Stimulated activated CD4-positive, alpha-beta T cell treated with anti-CD3 and anti-CD28 coated beads, TNF-alpha, amount 100 ng/mL, for 1 hour (primary cell): ENCODE data around the gene SMIM1.
A peak's percentile ranks its signal among the peaks of the same experiment; 100 is the strongest.

Source experiments
- DNase-seq, 3 donors: peaks; one replicate each; pipeline ENCODE4 v3.0.0-alpha.2; 2020; ENCODE audit warnings: low read depth in 3 of 3, low spot score in 1 of 3

Gene SMIM1, protein sequence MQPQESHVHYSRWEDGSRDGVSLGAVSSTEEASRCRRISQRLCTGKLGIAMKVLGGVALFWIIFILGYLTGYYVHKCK

DNA sequence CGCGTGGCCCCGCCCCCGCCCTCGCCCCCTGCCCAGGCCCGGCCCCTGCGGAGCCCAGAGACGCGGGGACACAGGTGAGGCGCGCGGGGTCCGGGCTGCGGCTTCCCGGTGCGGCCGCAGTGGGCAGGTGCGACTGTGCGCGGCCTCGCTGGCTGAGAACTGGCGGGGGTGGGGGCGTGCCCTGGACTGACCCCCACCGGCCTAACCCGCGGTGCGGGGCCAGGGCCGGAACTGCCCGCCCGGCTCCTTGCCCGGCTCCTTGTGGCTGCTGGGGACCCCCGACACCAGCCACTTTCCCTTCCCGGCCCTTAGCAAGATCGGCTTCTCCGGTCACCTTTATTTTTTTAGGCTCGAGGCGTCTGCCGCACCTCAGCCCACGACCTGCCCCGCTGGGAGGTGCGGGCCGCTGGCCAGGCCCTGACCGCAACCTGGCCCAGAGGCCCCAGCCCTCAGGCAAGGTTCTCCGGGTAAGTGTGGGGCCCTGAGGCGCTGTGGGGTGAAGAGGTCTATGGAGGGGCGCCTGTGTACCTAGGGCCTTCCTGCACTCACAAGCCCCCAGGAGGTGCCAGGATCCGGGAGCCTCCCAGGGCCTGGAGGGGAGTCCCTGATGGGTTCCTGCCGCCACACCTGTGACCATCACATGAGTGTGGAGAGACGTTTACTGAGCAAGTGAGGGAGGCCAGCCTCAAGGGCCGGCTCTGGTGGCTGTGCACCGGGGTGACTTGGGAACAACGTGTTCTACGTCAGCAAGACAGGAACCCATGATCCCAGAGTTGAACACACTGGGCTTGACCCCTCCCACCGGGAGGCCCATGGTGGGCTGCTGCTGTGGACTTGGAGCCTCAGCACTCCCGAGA lies at the start of gene SMIM1:
Gene SMIM1, plus strand, starts transcription at position 35 of the 857 bp plus-strand sequence. CDS start 2,625 bp downstream, outside the sequence.
- no peak for DNase-seq

DNA sequence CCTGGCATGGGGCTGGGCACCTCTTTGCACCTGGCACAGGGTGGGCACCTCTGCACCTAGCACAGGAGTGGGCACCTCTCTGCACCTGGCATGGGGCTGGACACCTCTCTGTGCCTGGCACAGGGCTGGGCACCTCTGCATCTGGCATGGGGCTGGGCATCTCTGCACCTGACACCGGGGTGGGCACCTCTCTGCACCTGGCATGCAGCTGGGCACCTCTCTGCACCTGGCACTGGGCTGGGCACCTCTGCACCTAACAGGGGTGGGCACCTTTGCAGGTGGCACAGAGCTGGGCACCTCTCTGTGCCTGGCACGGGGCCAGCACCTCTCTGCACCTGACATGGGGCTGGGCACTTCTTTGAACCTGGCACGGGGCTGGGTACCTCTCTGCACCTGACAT lies 49.7 kb upstream of the SMIM1 start:
- DNase-seq = no peak

DNA sequence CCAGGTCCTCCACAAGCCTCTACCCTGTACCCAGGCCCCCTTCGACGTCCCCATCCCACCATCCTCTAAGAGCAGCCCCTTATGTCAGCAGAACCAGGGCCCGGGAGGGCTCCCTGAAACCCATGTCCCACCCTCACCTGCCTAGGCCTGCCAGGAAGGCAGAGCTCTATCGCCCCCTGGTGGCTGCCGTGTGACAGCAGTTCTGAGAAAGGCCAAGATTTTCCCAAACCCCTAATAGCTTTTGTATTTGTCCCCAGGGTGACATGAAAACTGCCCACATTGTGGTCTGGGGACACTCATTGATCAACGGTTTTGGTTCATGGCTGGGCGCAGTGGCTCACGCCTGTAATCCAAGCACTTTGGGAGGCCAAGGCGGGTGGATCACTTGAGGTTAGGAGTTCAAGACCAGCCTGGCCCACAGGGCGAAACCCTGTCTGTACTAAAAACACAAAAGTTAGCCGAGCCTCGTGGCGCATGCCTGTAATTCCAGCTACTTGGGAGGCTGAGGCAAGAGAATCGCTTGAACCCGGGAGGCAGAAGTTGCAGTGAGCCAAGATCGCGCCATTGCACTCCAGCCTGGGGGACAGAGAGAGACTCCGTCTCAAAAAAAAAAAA lies 48.0 kb upstream of the SMIM1 start:
- DNase-seq = peak; percentile 49 to 78 (median 51)

DNA sequence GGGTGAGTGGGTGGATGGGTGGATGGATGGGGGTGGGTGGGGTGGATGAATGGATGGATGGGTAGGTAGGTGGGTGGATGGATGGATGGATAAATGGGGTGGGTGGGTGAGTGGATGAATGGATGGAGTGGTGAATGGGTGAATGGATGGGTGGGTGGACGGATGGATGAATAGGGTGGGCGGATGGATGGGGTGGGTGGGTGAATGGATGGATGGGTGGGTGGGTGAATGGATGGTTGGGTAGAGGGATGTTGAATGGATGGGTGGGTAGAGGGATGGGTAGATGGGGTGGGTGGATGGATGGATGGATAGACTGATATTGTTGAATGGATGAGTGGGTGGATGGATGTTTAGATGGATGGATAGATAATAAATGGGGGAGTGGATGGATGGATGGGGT lies 47.2 kb upstream of the SMIM1 start:
- DNase-seq = no peak

DNA sequence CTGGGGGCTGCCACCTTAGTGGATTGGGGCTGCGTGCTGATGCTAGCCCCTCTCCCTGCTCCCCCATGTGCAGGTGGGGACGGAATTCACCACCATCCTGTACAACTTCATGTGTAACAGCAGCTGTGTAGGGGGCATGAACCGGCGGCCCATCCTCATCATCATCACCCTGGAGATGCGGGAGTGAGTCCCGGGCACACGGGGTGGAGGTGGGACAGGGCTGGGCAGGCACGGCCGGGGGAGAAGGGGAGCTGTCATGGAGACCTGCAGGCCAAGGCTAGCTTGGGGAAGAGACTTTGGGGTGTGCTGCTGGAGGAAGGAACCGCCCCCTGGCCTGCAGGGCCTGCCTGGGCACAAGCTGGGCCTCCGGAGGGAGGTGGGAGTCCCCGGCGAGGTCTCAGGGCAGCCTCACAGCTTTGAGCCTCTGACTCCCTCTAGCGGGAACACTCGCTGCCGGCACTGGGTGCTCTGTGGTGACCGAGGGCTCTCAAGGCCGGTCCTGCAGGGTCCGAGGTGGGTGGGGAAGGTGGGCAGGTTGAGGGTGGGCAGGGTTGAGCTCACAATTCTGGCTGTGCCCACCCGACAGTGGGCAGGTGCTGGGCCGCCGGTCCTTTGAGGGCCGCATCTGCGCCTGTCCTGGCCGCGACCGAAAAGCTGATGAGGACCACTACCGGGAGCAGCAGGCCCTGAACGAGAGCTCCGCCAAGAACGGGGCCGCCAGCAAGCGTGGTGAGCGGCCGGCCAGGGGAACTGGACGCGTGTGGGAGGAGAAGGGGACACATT lies 45.3 kb upstream of the SMIM1 start:
- no peak for DNase-seq

DNA sequence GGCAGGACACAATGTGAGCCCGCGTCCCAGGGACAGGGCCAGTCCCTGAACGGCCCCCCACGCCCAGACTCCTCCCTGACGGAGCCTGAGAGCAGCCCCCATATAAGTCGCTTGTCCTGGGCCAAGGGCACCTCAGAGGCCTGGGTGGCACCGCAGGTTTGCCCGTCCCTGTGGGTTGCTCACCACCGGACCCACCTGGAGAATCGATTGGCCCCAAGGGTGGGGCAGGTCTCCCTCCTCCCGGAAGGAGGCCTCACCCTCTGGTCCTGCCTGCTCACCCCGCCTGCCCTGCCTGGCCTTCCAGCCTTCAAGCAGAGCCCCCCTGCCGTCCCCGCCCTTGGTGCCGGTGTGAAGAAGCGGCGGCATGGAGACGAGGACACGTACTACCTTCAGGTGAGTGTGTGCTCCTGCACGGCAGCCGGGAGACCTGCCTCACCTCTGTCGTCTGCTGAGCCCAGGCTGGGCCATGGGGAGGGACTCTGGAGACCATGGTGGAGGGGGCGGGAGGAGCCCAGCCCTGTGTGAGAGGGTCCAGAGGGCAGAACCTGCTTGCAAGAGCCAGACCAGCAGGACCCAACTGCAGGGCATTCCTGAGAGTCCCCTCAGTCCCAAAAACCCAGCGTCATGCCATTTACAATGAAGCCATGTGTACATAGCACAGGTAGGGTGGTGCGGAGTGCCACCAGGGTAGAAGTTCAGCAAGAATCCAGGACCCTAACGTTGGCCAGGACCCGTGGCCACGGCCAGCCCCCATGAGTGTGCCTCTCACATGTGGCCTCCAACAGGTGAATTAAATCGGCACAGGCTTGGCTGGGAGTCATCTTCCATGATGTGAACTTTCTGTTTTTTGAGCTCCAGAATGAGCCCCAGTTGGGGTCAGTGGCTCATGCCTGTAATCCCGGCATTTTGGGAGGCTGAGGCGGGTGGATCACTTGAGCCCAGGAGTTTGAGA lies 44.4 kb upstream of the SMIM1 start:
- no peak for DNase-seq

DNA sequence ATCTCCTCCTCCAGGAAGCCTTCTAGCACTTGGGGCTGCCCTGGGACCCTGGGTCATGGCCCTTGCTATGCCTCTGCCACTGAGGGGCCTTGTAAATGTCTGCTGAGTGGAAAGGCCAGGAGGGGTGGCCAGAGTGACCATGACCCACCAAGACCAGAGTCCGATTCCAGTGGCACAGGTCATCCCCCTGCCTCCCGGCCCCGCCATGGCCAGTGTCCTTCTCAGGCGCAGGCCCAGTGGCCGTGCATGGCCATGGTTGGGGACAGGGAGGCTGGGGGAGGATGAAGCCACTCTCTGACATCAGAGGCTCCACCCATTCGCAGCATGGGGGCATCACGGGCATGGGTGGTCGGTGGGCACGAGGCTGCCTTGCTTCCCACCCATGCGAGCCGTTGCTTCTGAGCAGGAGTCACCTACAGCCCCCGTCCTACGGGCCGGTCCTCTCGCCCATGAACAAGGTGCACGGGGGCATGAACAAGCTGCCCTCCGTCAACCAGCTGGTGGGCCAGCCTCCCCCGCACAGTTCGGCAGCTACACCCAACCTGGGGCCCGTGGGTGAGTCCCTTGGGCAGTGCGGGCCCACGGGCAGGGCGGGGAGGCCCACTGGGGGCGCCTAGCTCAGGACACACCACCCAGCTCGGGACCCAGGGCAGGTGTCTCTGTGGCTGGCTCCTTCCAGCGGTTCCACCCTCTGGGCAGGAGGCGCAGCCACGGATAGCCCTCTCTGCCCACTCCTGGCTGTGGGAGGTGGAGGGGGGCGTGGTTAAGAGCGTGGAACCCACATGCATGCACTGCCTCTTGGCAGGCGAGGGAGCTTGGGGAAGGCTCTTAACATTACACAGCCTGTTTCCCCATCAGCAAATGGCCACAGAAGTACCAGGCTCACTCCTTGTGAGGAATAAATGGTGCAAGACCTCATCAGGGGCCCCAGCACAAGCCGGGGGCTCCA lies 42.7 kb upstream of the SMIM1 start:
- DNase-seq = no peak

DNA sequence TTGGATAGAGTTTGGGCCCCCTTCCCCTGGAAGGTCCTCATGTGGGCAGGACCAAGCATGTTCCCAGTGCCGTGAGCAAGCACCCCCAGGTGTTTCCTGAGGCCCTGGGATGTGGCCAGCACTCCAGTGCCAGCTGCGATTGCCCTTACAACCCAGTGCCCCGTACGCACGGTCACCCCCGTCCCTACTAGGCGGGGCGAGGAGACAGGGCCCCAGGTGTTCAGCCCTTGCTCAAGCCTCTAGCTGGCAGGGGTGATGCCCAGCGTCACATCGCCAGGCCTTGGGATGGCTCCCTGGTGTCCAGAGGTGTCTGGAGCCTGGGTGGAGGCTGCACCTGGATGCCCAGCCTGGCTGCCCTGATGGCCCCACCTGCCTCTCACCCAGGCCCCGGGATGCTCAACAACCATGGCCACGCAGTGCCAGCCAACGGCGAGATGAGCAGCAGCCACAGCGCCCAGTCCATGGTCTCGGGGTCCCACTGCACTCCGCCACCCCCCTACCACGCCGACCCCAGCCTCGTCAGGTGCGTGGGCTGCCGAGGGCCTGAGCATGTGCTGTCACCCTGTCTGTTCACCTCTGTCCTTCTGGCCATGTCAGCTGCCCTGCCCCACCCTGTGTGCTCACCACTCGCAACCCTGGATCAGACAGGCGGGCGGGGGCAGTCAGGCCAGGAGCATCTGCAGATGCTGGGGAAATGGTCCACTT lies 41.9 kb upstream of the SMIM1 start:
- no peak for DNase-seq

DNA sequence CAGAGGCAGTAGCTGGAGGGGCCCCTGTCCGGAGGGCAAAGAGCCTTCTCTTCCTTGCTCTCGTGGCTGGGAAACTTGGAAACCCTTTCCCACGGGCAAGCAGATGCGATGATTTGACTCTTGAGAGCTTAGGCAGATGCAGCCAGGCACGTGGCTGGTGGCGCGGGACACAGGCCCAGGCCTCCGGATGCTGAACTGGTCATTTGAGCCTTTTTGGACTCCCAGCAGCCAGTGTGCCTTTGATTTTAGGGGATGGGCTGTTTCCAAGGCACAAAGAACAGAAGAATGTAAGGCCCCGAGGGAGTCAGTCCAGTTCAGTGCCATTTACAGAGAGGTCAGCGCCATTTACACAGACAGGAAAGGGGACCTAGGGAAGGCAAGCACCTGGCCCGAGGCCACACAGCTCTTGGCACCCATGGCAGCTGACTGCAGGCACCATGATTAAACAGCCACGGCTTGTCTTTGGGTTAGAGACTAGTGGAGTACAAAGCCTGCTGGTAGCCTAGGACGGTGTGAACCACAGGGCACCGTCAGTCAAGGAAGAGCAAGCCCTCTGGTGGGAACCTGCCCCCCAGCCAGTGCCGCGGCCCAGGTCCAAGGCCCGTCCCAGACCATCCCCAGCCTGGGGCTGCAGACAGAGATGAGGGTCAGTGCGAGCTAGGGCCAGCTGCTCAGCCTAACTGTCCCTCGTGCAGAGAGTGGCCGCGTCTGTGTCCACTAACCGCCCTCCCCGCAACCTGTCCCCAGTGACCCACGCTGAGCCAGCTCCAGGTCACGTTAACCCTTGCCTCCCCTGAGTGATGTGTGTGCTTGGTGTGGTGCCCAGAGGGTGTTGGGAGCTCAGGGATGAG lies 40.7 kb upstream of the SMIM1 start:
- no peak for DNase-seq

DNA sequence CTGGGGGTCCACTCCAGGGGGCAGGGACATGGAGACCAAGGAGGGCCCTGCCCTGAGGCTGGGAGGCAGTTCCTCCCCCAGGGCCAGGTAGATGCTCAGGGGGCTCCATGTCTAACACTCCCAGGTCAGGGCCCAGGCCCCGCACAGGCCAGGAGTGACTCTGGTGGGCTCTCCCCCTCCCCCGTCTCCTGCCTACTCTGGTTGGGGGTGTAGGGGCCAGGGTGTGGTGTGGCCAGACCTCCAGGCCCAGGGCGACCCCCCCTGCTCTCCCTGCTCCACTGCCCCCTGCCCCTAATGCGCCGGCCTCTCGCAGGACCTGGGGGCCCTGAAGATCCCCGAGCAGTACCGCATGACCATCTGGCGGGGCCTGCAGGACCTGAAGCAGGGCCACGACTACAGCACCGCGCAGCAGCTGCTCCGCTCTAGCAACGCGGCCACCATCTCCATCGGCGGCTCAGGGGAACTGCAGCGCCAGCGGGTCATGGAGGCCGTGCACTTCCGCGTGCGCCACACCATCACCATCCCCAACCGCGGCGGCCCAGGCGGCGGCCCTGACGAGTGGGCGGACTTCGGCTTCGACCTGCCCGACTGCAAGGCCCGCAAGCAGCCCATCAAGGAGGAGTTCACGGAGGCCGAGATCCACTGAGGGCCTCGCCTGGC lies 40.0 kb upstream of the SMIM1 start:
- DNase-seq = no peak

DNA sequence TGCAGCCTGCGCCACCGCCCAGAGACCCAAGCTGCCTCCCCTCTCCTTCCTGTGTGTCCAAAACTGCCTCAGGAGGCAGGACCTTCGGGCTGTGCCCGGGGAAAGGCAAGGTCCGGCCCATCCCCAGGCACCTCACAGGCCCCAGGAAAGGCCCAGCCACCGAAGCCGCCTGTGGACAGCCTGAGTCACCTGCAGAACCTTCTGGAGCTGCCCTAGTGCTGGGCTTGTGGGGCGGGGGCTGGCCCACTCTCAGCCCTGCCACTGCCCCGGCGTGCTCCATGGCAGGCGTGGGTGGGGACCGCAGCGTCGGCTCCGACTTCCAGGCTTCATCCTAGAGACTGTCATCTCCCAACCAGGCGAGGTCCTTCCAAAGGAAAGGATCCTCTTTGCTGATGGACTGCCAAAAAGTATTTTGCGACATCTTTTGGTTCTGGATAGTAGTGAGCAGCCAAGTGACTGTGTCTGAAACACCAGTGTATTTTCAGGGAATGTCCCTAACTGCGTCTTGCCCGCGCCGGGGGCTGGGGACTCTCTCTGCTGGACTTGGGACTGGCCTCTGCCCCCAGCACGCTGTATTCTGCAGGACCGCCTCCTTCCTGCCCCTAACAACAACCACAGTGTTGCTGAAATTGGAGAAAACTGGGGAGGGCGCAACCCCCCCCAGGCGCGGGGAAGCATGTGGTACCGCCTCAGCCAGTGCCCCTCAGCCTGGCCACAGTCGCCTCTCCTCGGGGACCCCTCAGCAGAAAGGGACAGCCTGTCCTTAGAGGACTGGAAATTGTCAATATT lies 39.3 kb upstream of the SMIM1 start:
- no peak for DNase-seq

DNA sequence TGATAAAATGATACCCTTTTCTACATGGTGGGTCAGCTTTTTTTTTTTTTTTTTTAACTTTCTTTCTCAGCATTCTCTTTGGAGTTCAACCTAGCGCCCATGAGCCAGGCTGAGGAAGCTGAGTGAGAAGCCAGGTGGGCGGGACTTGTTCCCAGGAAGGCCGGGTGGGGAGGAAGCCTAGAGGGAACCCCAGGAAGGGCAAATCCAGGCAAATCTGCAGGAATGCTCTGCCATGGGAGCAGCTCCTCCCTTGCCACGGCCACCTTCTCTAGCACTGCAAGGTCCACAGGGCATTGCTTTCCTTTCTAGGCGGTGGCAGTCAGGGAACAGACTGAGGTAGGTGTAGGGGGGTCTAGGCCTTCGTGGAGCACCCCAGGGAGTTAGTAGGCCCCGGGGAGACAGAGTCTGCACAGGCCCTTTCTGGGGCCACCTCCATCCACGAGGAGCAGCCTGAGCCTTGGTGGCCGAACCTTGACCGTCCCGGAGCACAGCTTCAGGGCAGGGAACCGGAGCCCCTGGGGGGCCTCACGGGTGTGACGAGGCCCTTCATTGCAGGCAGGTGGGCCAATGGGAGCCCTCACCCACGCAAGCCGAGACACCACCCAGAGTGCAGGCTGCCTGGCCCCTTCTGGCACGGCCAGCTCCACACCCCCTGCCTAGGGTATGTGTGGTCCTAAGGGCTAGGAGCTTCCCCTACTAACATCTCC lies 38.5 kb upstream of the SMIM1 start:
- DNase-seq = no peak

DNA sequence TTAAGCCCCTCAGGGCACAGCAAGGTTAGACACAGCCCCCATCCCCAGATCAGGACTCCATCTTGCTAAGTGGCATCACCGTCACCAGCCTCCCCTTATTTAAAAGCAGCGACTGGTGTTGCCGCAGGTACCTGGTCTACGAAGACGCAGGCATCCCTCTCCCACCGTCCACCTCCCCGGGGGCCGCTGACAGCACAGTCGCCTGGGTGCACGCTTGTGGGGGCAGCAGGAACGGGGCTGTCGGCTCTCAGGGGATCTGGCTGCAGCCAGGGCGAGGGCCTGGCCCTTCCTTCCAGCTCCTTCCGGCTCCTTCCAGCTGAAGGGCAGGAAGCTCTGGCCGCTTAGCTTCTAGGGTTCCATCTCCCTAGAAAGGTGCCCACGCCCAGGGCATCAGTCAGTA lies 37.9 kb upstream of the SMIM1 start:
- no peak for DNase-seq

DNA sequence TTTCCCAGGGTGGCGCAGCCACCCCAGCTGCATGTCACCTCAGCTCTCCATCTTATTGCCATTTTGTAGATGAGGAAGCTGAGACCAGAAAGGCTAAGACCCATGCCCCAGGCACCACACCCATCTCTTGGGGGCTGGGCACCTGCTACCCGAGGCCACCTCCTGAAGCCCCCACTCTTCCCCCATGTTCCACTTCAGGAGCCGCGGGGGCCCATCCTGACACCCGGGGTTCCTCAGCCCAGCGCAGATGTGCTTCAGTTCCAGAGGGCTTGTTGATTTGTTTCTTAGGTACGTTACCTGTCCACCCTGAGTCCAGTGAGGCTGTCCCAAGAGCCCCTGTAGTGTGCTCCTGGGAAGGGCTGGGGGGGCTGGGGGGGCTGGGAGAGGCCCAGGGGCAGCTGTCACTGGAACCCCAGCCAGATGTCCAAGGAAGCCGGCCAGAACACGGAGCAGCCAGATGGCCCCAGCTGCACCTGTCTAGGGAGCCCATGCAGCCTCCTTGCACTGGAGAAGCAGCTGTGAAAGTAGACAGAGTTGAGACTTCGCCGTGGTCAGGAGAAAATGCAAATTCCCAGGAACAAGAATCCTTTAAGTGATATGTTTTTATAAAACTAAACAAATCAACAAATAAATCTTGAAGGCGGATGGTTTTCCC lies 37.4 kb upstream of the SMIM1 start:
- no peak for DNase-seq

DNA sequence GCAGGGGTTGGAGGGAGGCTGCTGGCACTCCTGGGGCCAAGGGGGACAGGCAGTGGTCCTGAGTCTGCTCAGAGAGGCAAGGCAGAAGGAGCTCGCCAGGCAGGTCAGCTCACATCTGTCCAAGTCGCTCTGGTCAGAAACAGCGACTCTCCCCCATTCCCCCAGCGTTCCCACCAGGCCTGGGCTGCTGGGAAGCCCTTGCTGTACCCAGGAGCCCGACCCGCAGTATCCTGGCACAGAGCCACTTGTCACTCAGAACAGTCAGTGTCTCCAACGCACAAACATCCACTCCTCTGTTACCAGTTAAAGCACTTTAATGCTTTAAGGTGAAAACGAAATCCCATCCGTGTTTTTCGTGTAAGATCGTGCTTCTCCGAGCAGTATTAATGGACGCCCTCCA lies 36.9 kb upstream of the SMIM1 start:
- no peak for DNase-seq
